Nephron progenitor cell (in vitro differentiated cells): ENCODE results near the gene SEPTIN8.

Experiments
- DNase-seq: peaks from one replicate; pipeline ENCODE4 v3.0.0; 2021
- H3K27ac Mint-ChIP-seq: 2 replicates; pipeline ENCODE4 v1.8.0; 2021; ENCODE audit warnings: mild to moderate bottlenecking, moderate library complexity, mixed read lengths
- H3K27me3 Mint-ChIP-seq: 2 replicates; pipeline ENCODE4 v1.8.0; 2021; ENCODE audit warnings: mild to moderate bottlenecking, low read depth, mixed read lengths; ENCODE audit not compliant: poor library complexity
- H3K36me3 Mint-ChIP-seq: 2 replicates; pipeline ENCODE4 v1.8.0; 2021; ENCODE audit warnings: low read depth, mixed read lengths
- H3K4me1 Mint-ChIP-seq: 2 replicates; pipeline ENCODE4 v1.8.0; 2021; ENCODE audit warnings: mixed read lengths
- H3K4me3 Mint-ChIP-seq: 2 replicates; pipeline ENCODE4 v1.8.0; 2021; ENCODE audit warnings: mild to moderate bottlenecking, moderate library complexity, mixed read lengths
- H3K9me3 Mint-ChIP-seq: 2 replicates; pipeline ENCODE4 v1.8.0; 2021; ENCODE audit warnings: mild to moderate bottlenecking, moderate library complexity, mixed read lengths
- TF ChIP-seq, protein P1 (sequence below): fragments of 200-600 bp; sonication (generic); IDR thresholded peaks from 2 replicates; pipeline ENCODE4 v1.5.0; 2021; ENCODE audit warnings: antibody characterized with exemption

The SEPTIN8 gene

DNA sequence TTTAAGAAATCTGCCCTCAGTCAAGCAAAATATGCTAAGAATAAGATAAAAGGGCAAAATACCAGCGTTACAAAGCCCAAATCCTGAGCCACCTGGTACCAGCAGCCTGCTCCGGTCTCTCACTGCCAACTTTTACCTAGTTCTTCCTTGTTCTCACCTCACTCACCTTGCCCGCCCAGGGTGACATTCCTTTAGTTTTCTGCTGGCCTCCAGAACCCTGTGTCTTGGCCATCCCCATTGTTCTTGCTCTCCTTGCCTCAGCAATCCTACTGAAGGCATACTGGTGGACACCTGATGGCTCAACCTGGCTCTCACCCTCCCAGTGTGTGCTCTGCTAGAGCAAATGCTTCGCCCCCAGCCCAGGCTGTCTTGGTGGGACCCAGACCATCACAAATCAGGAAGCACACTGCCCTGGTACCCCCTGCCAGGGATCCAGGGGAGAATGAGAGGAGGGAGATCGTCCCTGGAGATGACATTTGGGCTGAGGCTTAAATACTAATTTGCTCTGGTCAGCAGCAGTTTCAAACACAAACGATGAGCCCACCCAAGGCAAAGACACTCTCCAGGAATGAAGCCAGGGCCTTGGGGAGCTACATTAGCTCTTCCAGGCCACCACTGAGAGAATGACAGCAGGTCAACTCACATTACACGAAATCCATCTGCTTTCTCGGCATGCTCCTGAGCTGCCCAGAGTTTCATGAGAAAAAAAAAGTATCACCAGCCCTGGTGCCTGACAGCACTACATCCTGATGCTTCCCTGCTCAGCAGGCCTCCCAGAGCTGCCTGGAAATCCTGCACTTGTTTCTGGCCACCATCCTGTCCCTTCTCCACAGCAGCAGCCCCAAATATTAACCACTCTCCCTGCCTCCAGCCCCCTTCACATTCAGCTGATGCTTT, 12.2 kb upstream of the SEPTIN8 start:
- peaks cover 9% of the 10 kb centered on the region for H3K4me1 Mint-ChIP-seq
- H3K9me3 Mint-ChIP-seq, result peaks cover 4% of the 10 kb centered on the region
- H3K27me3 Mint-ChIP-seq, result peaks cover 51% of the 10 kb centered on the region
- DNase-seq, result no peak
- H3K27ac Mint-ChIP-seq, result peak overlapping the region; percentile 49
- TF ChIP-seq, protein P1, sequence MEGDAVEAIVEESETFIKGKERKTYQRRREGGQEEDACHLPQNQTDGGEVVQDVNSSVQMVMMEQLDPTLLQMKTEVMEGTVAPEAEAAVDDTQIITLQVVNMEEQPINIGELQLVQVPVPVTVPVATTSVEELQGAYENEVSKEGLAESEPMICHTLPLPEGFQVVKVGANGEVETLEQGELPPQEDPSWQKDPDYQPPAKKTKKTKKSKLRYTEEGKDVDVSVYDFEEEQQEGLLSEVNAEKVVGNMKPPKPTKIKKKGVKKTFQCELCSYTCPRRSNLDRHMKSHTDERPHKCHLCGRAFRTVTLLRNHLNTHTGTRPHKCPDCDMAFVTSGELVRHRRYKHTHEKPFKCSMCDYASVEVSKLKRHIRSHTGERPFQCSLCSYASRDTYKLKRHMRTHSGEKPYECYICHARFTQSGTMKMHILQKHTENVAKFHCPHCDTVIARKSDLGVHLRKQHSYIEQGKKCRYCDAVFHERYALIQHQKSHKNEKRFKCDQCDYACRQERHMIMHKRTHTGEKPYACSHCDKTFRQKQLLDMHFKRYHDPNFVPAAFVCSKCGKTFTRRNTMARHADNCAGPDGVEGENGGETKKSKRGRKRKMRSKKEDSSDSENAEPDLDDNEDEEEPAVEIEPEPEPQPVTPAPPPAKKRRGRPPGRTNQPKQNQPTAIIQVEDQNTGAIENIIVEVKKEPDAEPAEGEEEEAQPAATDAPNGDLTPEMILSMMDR, result no peak
- no peaks in the 10 kb centered on the region for H3K36me3 Mint-ChIP-seq
- H3K4me3 Mint-ChIP-seq, result no peak overlapping the region

DNA sequence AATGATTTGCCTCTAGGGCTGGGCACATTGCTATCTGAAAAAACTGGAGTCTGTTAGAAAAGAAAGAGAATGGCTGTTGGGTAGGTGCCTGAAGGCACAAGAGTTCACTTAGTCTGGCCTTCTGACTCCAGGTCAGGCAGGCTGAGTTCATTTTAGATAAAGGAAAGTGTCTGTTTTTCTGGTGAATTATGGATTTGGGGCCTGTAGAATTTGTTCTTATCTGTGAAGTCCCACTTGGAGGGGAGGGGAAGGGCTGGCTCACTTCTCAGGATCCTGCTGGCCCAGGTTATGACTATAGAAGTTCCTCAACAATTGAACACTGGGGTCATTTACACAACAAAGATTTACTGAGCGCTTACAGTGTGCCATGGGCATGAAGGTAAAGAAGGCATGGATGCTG, 11.5 kb upstream of the SEPTIN8 start:
- no peaks in the 10 kb centered on the region for H3K36me3 Mint-ChIP-seq
- no peak overlapping the region for H3K27ac Mint-ChIP-seq
- TF ChIP-seq, protein P1, result no peak
- H3K27me3 Mint-ChIP-seq, result peaks cover 52% of the 10 kb centered on the region
- H3K4me1 Mint-ChIP-seq, result peaks cover 9% of the 10 kb centered on the region
- H3K4me3 Mint-ChIP-seq, result no peak overlapping the region
- H3K9me3 Mint-ChIP-seq, result peaks cover 4% of the 10 kb centered on the region
- no peak for DNase-seq

DNA sequence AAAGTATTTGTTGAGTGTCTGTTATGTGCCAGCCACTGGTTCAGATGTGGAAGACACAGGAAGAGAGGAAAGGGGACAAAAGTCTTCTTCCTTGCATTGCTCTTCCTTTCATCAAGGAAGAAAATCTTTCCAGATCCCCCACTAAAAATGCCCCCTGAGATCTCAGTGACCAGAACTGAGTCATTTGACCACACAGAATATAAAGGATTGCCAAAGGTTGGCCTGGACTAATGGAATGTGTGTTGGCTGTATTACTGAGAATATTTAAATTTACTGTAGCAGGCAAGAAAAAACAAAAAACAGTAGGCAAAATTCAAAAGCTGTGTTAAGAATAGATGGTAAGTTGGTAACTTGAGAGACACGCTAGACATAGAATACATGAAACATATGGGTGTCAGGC, 10.0 kb upstream of the SEPTIN8 start:
- DNase-seq, result no peak

DNA sequence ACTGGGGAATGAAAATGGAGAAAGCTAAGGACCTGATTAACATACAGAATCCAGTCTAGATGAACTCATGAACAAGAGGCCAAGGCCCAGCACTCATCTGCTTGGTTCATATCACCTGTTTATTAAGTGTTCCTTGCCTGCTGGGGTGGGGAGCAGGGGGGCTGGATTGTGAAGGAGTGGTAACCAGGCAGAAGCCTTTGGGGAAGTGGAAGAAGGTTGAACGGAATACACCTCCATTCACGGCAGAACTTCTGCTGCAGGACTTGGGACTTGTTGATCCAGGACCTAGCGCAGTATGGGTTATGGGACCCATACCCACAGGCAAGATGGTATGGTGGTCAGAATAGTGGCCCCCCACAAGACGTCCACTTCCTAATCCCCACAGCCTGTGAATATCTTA, 8.8 kb upstream of the SEPTIN8 start:
- peaks cover 4% of the 10 kb centered on the region for H3K9me3 Mint-ChIP-seq

More for the DNA sequence above, 10.0 kb upstream of the SEPTIN8 start:
- Mint-ChIP-seq H3K27ac (no peak overlapping the region), H3K27me3 (peaks cover 42% of the 10 kb centered on the region), H3K4me1 (peaks cover 9% of the 10 kb centered on the region), H3K36me3 (no peaks in the 10 kb centered on the region), H3K9me3 (peaks cover 4% of the 10 kb centered on the region), H3K4me3 (no peak overlapping the region)
- TF ChIP-seq, protein P1, result no peak

DNA sequence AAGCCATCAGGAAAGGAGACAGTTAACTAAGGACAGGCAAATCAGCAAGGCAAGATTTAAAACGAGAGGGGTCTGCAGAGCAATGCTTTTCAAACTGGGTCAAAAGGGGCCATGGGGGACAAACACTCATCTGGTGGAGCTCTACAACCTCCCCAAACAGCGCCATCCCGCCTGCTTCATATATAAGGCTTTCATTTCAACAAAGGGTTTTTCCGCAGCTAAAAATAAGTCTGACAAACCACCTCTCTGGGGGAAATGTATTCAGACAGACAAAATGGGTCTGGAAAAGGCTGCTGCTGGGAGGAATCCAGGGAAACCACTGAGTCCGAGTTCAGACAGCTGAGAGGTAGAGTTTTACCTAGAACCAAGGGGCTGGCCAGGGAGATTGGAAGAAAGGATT, 8.3 kb upstream of the SEPTIN8 start:
- Mint-ChIP-seq H3K27me3 (peaks cover 48% of the 10 kb centered on the region), H3K4me3 (no peak overlapping the region), H3K36me3 (no peaks in the 10 kb centered on the region), H3K27ac (no peak overlapping the region), H3K4me1 (peaks cover 9% of the 10 kb centered on the region), H3K9me3 (peaks cover 4% of the 10 kb centered on the region)
- TF ChIP-seq, protein P1, result no peak
- DNase-seq, result no peak

More for the DNA sequence above, 8.8 kb upstream of the SEPTIN8 start:
- Mint-ChIP-seq H3K4me1 (peaks cover 9% of the 10 kb centered on the region), H3K27ac (no peak overlapping the region), H3K36me3 (no peaks in the 10 kb centered on the region), H3K27me3 (peaks cover 44% of the 10 kb centered on the region), H3K4me3 (no peak overlapping the region)
- TF ChIP-seq, protein P1, result no peak
- no peak for DNase-seq

DNA sequence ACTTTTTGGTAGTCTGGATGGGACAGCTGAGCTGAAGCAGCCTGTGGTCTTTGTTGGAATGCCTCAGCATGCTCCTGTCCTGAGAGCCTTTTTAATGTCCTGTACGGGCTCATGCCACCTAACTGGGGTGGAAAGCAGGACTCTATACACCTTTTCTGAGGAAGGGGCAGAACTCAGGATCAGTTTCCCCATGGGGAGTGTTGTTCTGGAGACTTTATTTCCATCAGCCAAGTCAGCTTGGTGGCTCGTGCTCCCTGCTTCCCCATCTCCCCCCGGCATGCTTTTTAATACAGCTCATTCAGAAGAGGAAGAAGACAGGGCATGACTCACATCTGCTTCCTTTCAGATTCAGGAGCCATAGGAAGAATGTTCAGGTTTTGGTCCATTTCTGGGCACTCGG, 5.1 kb upstream of the SEPTIN8 start:
- Mint-ChIP-seq H3K36me3 (no peaks in the 10 kb centered on the region), H3K4me3 (no peak overlapping the region), H3K4me1 (peaks cover 9% of the 10 kb centered on the region), H3K27me3 (peaks cover 68% of the 10 kb centered on the region), H3K27ac (no peak overlapping the region), H3K9me3 (peaks cover 4% of the 10 kb centered on the region)
- TF ChIP-seq, protein P1, result no peak
- no peak for DNase-seq
